DND-41 (cell line): Measurements from ENCODE around the gene THSD4.

Experiments used
- ATAC-seq: fragments of 200-7000 bp; cut with Tn5 transposase; 3 replicates; pipeline ENCODE4 v1.9.1; 2021; ENCODE audit warnings: low read depth; ENCODE audit not compliant: insufficient read depth
- DNase-seq: peaks from one replicate; pipeline ENCODE4 v3.0.0-alpha.2; 2020
- H2AFZ ChIP-seq: 2 replicates; pipeline ENCODE4 v1.6.0; 2012; ENCODE audit warnings: low read depth, low read length
- H3K27ac ChIP-seq: 2 replicates; pipeline ENCODE4 v1.5.1; 2012; ENCODE audit warnings: low read length, inconsistent platforms
- H3K27me3 ChIP-seq: fragments of 200-600 bp; sonication (generic); 2 replicates; pipeline ENCODE4 v1.6.0; 2012; ENCODE audit warnings: low read length, mild to moderate bottlenecking, inconsistent platforms; ENCODE audit not compliant: insufficient read depth, poor library complexity
- H3K36me3 ChIP-seq: 2 replicates; pipeline ENCODE4 v1.5.1; 2012; ENCODE audit warnings: low read length, inconsistent platforms; ENCODE audit not compliant: insufficient read depth
- H3K4me1 ChIP-seq: 2 replicates; pipeline ENCODE4 v1.5.1; 2012; ENCODE audit warnings: mild to moderate bottlenecking, low read length; ENCODE audit not compliant: insufficient read depth
- H3K4me2 ChIP-seq: 2 replicates; pipeline ENCODE4 v1.6.0; 2012; ENCODE audit warnings: mild to moderate bottlenecking, moderate library complexity, low read length, inconsistent platforms; ENCODE audit not compliant: insufficient read depth
- H3K4me3 ChIP-seq, 2 experiments: fragments of 200-600 bp in 1 of 2; shearing (Covaris generic) in 1 of 2; 2 replicates each; pipeline ENCODE4 v1.5.1; 2012 to 2016; ENCODE audit warnings: inconsistent platforms in 2 of 2, low read length in 2 of 2, mild to moderate bottlenecking in 2 of 2, low read depth in 1 of 2, moderate library complexity in 1 of 2
- H3K79me2 ChIP-seq: 2 replicates; pipeline ENCODE4 v1.6.0; 2012; ENCODE audit warnings: low read length, inconsistent platforms; ENCODE audit not compliant: insufficient read depth
- H3K9ac ChIP-seq: 2 replicates; pipeline ENCODE4 v1.6.0; 2012; ENCODE audit warnings: low read depth, mild to moderate bottlenecking, inconsistent platforms, low read length, moderate library complexity
- H3K9me3 ChIP-seq: 2 replicates; pipeline ENCODE4 v1.5.1; 2012; ENCODE audit warnings: low read length, moderate library complexity, mild to moderate bottlenecking, inconsistent platforms; ENCODE audit not compliant: insufficient read depth, severe bottlenecking
- H4K20me1 ChIP-seq: 2 replicates; pipeline ENCODE4 v1.6.0; 2012; ENCODE audit warnings: low read length; ENCODE audit not compliant: insufficient read depth
- CTCF ChIP-seq: IDR thresholded peaks from 2 replicates; pipeline ENCODE4 v1.5.1; 2012; ENCODE audit warnings: borderline replicate concordance, low read length, moderate library complexity, mild to moderate bottlenecking; ENCODE audit not compliant: poor library complexity, severe bottlenecking; ENCODE audit errors: extremely low read depth
- EZH2 ChIP-seq: IDR thresholded peaks from 3 replicates; pipeline ENCODE4 v1.6.1; 2012; ENCODE audit warnings: borderline replicate concordance, low read depth, mild to moderate bottlenecking, moderate library complexity, low read length, inconsistent platforms; ENCODE audit not compliant: severe bottlenecking

THSD4 gene

GRCh38 chr15:71798641-71799040, 683.4 kb downstream of the THSD4 start:
- TF ChIP-seq EZH2 (no peak), CTCF (no peak)
- H3K4me2 ChIP-seq, result no peak overlapping the region
- no peak overlapping the region for H3K4me3 ChIP-seq
- H3K27ac ChIP-seq, result no peak overlapping the region
- no peaks in the 10 kb centered on the region for H3K4me1 ChIP-seq
- DNase-seq, result no peak
- H4K20me1 ChIP-seq, result no peaks in the 10 kb centered on the region
- no peaks in the 10 kb centered on the region for H3K79me2 ChIP-seq
- H3K36me3 ChIP-seq, result no peaks in the 10 kb centered on the region
- H2AFZ ChIP-seq, result no peak overlapping the region
- no peaks in the 10 kb centered on the region for H3K9me3 ChIP-seq
- no peak for ATAC-seq
- no peaks in the 10 kb centered on the region for H3K27me3 ChIP-seq
- H3K9ac ChIP-seq, result no peak overlapping the region

- no peaks in the 10 kb centered on the region for H4K20me1 ChIP-seq
- no peaks in the 10 kb centered on the region for H3K27me3 ChIP-seq
- H3K4me2 ChIP-seq, result no peak overlapping the region
- no peak overlapping the region for H3K9ac ChIP-seq
- no peak overlapping the region for H3K4me3 ChIP-seq
- no peak overlapping the region for H2AFZ ChIP-seq
- no peaks in the 10 kb centered on the region for H3K36me3 ChIP-seq
- TF ChIP-seq EZH2, result no peak
- TF ChIP-seq CTCF, result no peak
- ATAC-seq, result no peak
- no peaks in the 10 kb centered on the region for H3K4me1 ChIP-seq
- DNase-seq, result no peak
- no peak overlapping the region for H3K27ac ChIP-seq
- no peaks in the 10 kb centered on the region for H3K79me2 ChIP-seq
- no peaks in the 10 kb centered on the region for H3K9me3 ChIP-seq
These were observed 684.9 kb downstream of the THSD4 start for GRCh38 chr15:71800190-71800589.

DNA sequence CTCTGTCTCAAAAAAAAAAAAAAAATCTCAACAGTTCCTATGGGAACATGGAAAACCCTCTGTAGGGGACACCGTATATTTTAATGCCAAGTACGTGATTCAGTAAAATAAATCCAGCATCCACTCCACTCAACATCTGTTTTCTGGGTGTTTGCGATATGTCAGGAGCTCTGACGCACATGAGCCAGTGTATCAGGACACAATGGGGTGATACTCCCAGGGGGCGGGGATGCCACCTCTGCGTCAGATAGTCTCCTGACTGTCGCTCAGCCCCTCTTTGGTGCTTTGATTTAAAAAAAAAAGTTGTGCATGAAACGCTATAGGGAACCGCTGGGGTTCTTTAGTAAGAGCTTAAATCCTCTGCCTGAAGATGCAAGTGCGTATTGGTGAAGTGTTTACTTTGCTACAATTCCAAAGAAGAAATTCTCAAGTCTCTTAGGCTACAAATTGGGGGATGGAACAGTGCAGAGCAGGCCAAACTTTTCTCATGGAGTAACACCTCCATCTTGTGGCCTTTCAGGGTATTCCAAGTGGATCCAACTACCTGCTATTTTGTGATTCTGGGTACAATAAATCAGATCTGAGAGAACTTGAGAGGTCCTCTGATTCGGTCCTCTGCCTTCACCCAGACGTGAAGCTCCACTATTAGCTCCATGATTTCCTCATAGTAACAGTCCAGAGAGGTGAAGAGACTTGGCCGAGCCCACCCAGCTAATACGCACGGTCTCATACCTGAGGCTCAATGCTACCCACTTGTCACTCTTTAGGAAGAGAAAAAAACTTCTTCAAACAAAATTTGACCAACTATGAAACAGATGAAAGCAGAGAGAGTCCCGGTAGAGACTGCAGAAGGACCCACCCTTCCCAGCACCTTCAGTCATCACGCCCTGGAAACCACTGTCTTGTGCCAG, 685.8 kb downstream of the THSD4 start:
- TF ChIP-seq EZH2 (no peak), CTCF (peak; percentile 74)
- H3K4me1 ChIP-seq, result no peaks in the 10 kb centered on the region
- no peaks in the 10 kb centered on the region for H3K36me3 ChIP-seq
- no peak overlapping the region for H2AFZ ChIP-seq
- ATAC-seq (no peak), DNase-seq (peak; percentile 32)
- no peaks in the 10 kb centered on the region for H3K27me3 ChIP-seq
- no peak overlapping the region for H3K4me3 ChIP-seq
- H3K4me2 ChIP-seq, result no peak overlapping the region
- no peaks in the 10 kb centered on the region for H4K20me1 ChIP-seq
- H3K27ac ChIP-seq, result no peak overlapping the region
- H3K9me3 ChIP-seq, result no peaks in the 10 kb centered on the region
- H3K79me2 ChIP-seq, result no peaks in the 10 kb centered on the region
- no peak overlapping the region for H3K9ac ChIP-seq
